Sciatic nerve (tissue), 2 donors: ENCODE measurements around the gene RPL29. TPM values are rescaled to one million over a fixed set of nuclear protein-coding genes. Genes with fewer than 3 reads are reported as not detected.
"Not testable (repeated sequence)": the region's sequence is repeated elsewhere in the genome, so short reads cannot be mapped to it uniquely, and the experiment has no call there.

Experiments used
- ATAC-seq: fragments of 200-7000 bp; cut with Tn5 transposase; one replicate; pipeline ENCODE4 v1.9.1; 2020; ENCODE audit warnings: mild to moderate bottlenecking, moderate library complexity
- DNase-seq: peaks from one replicate; pipeline ENCODE4 v3.0.0-alpha.2; 2020; ENCODE audit warnings: low spot score
- intact Hi-C: fragments of 100-400 bp; cut with DNase I; formaldehyde crosslinking; loops from one replicate; pipeline ENCODE4 v1.14.2; 2022
- total RNA-seq: library from RNA; stranded (reverse); fragmentation: NEBNext Ultra II Directional; extraction: Animal tissue kit (Norgen Biotek cat#: 25700); gene quantifications from one replicate; pipeline ENCODE4 v1.2.1, GENCODE V29; 2021
- donor health status: DM: no; HTN: no; CAD: no.
- donor health status: DM: no; HTN: no; CAD: no.

The RPL29 gene
- total RNA-seq, 1 donor from 2014 or later = 753 TPM

GRCh38 chr3:52012699-52013098 is 17.0 kb upstream of the RPL29 start:
- no peak for ATAC-seq
- DNase-seq = no peak
- intact Hi-C loops = no loop called here

- intact Hi-C loops = no loop called here
- DNase-seq = no peak
- ATAC-seq = no peak
These were observed 14.7 kb upstream of the RPL29 start for GRCh38 chr3:52010431-52010830.

GRCh38 chr3:52007291-52007690 is 11.6 kb upstream of the RPL29 start:
- no peak for ATAC-seq
- DNase-seq = no peak
- intact Hi-C loops = no loop called here

DNA sequence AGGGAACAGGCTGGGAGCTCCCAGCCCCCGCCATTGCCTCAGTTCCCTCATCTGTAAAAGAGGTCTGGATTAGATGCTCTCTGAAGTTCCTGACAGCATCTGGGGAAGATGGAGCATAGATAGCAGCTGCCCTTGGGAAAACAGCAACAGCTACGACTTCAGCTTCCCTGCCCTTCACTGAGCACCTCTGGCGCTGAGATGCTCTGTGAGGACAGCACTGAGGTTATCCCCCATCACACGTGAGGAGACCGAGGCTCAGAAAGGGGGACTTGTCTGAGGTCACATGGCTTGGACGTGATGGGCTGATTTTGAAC is 11.1 kb upstream of the RPL29 start:
- intact Hi-C loops = no loop called here
- DNase-seq (no peak), ATAC-seq (no peak)

GRCh38 chr3:52006017-52006819 is 10.5 kb upstream of the RPL29 start:
- intact Hi-C loops = no loop called here
- DNase-seq (no peak), ATAC-seq (no peak)

- no peak for DNase-seq
- intact Hi-C loops = no loop called here
- ATAC-seq = no peak
These were observed 9.9 kb upstream of the RPL29 start for GRCh38 chr3:52005571-52005986.

DNA sequence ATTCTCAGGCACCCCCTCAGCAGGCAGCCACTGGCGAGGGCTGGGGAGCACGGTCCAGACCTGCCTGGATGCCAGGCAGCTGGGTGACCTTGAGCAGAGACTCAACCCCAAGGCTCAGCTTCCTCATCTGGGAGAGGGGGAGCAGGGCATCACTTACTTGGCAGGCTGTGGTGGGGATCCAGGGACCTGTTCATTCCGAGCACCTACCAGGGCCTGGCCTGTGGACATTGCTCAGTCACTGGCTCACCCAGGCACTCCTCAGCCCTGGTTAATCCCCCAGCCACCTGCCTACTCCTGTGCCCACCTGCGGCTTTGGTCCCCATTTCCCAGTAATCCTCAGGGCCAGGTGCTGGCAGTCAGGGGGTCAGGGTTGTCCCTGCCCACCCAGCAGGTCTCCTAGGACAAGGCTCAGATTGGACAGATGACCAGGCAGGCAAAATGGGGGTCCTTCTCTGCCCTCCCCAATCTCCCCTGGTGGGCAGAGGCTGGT is 9.3 kb upstream of the RPL29 start:
- ATAC-seq (peak; percentile 3), DNase-seq (no peak)
- intact Hi-C loops = loop anchor here (5.0 kb wide), 2 partner anchors 47 to 337 kb away; no protein-coding TSS in a partner anchor

DNA sequence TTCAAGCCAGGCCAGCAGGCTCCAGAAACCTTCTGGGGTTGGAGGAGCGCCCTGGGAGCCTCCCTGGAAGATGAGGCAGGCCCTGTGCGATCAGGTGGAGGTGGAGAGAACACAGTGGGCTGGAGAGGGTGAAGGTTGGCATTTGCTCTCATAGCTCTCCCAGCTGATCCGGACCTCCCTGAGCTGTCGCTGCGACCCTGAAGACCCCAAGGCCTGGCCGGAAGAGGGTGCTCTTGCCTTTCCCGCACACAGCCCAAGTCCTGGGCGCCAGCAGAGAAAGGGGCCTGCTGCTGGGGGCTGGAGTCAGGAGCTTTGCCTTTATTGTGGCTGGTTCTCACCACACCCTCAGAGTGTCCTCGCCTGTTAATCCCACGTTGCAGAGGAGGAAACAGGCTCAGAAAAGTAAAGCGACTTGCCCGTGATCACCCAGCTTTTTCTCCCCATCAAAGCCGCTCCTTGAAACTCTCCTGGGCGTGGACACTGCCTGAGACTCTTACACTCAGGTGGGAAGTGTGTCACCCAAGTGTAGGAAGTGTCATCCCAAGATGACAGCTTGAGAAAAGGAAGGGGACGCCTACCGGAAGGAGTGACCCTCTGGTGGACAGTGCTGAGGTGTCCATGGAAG is 8.6 kb upstream of the RPL29 start:
- peak; percentile 74 for ATAC-seq
- intact Hi-C loops = loop anchor here (5.0 kb wide), 2 partner anchors 48 to 338 kb away; no protein-coding TSS in a partner anchor
- no peak for DNase-seq

- DNase-seq = no peak
- ATAC-seq = no peak
- intact Hi-C loops = loop anchor here (5.0 kb wide), 2 partner anchors 50 to 340 kb away; no protein-coding TSS in a partner anchor
These were observed 7.1 kb upstream of the RPL29 start for GRCh38 chr3:52002748-52003147.

DNA sequence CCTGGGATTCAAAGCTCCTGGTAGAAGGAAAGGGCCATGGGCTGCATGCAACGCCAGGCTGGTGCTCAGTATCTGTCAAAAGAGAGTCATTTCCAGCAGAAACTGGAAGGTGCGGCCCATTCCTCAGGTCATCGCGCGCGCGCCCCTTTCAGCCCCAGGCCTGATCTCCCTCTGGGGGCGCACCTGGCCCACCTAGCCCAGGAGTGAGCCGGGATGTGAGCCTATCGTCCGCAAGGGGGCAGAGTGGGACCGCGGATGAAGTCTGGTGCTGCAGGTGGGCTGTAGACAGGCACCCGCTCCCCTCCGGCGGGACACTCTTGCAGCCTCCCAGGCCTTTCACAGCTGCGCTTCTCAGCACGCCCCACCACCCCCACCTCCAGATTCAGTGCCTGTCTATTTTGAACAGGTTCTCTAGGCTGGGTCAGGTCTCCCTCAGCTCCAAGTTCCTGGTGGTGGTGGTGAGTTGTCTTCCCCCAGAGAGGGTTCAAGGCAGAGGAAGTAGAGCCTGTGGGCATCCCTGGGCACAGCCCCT is 5.8 kb upstream of the RPL29 start:
- intact Hi-C loops = loop anchor here (2.0 to 5.0 kb wide), 3 partner anchors 51 to 341 kb away; no protein-coding TSS in a partner anchor
- DNase-seq = peak; percentile 85
- ATAC-seq = peak; percentile 80

DNA sequence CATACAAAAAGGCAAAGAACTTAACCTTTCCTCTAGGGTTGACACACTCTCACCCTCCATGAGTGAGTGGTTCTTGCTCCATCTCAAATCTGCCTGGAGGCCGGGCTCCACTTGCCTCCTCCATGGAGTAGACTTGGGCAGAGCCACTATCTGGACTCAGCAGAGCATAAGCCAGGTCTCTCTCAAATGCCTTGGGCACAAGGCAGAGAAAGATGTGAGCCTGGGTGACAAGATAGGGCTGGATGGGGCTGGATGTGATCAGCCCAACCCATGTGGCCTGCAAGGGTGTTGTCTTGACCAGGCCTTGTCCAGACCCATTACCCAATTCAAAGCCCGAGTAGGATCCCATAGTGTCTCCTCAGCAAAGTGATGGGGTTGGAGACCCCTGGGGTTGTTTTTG is 4.2 kb upstream of the RPL29 start:
- ATAC-seq (no peak), DNase-seq (no peak)
- intact Hi-C loops = loop anchor here (2.0 to 5.0 kb wide), 3 partner anchors 52 to 342 kb away; no protein-coding TSS in a partner anchor

DNA sequence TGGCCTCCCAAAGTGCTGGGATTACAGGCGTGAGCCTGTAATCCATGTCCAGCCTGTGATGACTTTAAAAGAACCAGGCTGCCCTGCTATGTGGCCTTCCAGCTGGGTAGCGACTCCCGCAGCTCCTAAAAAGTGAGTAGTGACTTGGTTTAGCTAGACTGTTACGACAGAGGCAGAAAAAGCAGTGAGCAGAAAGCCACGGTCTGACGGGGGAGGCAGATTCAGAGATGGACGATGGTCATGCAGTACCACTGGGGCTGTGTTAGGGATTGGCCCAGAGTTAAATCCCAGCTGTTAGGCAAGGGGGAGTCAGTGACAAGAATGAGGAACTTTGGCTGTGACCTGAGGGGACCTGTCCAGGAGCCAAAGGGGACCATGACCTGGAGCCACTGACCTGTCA is 3.1 kb upstream of the RPL29 start:
- no peak for DNase-seq
- intact Hi-C loops = no loop called here
- ATAC-seq = no peak

DNA sequence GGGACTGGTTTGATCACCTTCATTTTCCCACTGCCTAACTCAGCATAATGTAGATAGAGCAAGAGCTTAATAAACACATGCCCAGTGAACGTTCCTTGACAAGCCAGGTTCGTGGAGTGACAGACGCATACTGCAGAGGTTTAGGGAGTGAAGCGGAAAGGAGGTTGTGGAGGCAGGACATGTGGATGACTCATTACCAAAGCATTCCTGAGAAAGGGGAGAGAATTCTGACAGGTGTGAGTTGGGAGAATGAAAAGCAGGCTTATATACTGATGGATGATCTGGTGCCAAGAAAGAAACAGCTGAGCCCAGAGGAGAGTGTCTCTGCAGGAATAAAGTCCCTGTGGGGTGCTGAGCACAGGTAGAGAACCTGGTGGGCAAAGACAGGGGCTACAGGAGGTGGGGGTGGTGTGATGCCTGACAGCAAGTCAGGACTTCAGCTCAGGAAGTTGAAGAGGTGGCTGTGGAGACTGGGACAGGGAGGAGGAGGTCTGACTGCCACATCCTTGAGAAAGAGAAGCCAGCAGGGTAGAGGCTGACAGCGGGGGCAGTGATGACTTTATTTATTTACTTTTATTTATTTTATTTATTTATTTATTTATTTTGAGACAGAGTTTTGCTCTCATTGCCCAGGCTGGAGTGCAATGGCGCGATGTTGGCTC is 2.4 kb upstream of the RPL29 start:
- intact Hi-C loops = no loop called here
- DNase-seq (no peak), ATAC-seq (no peak)

DNA sequence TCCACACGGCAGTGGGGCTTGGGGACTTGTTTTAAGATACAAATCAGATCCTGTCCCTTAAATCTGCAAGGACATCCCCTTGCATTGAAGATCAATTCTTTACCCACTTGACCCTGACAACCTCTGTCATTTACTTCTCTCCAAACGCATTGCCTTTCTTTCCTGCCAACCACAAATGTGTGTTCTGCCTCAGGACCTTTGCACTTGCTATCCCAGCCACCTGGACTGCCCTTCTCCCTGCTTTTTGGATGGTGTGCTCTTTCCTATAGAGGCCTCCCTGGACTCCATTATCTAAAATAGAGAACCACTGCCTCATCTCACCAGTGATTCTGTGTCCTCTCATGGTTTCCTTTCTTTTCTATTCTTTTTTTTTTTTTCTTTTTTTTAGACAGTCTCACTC is 1.5 kb upstream of the RPL29 start:
- ATAC-seq (no peak), DNase-seq (no peak)
- intact Hi-C loops = no loop called here

GRCh38 chr3:51994530-51994929 is 1.2 kb downstream of the RPL29 start:
- intact Hi-C loops = no loop called here
- DNase-seq (no peak), ATAC-seq (no peak)

DNA sequence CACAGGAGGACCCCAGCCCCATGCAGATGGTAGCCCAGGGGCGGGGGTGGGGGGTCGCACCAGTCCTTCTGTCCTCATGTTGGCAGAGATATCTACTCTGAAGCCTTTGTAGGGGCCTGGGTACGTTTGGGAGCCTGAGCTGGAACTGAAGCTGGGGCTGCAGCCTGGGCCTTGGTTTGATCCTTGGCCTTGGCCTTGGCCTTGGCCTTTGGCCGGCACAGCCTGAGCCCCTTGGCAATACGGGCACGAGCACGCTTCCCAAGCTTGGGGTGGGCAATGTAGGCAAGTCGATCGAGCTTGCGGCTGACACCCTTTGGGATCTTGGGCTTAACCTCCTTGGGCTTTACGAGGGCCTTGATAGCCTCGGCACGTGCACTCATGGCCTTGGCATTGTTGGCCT is 2.0 kb downstream of the RPL29 start:
- intact Hi-C loops, DNase-seq, ATAC-seq: not testable (repeated sequence)

DNA sequence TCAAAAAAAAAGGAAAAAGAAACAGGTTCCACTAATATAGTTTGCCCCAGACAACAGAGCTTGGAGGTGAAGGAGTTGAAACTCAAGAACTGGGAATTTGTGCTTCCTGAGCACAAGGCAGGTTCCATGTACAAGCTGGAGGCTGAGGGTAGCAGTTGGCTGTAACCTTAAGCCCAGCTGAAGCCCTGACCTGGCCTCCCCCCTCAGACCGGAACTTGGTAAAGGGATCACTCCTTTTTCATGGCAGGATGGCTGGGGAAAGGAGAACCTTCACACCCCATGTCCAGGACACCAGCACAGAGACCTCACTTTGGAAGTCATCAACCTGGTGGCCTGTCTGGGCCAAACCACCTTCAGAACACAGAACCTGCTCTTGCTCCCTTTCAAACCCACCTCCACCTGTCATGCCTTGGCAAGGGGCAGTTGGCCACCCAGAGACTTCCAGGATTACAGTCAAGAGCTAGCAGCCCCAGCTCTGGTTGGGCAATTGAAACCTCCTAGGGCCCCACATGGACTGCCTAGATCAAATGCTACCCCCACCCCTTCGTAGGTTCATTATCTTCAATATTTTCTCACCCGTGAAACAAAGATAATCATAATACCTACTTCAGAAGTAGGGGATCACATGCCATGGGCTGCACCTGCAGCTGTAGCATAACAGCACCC is 3.5 kb downstream of the RPL29 start:
- intact Hi-C loops = no loop called here
- no peak for ATAC-seq
- no peak for DNase-seq

DNA sequence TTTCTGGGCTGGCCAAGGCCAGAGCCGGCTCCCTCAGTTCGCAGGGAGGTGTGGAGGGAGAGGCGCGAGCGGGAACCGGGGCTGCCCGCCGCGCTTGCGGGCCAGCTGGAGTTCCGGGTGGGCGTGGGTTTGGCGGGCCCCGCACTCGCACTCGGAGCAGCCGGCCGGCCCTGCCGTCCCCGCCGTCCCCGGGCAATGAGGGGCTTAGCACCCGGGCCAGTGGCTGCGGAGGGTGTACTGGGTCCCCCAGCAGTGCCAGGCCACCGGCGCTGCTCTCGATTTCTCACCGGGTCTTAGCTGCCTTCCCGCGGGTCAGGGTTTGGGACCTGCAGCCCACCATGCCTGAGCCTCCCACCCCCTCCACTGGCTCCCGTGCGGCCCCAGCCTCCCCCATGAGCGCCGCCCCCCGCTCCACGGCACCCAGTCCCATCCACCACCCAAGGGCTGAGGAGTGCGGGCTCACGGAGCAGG is 5.2 kb downstream of the RPL29 start:
- ATAC-seq, intact Hi-C loops, DNase-seq: not testable (repeated sequence)
